ENCODE data around the gene VWA3A. TPM values are rescaled to one million over a fixed set of nuclear protein-coding genes. Genes with fewer than 3 reads are reported as not detected.
"Not testable (repeated sequence)": the region's sequence is repeated elsewhere in the genome, so short reads cannot be mapped to it uniquely, and the experiment has no call there.

The VWA3A gene
- total RNA-seq (10 to 100 TPM in 1 of 7 donors, 1 to 10 TPM in 4, under 1 TPM in 2; 0.33 to 46.2 (median 2.7) TPM), polyA plus RNA-seq (under 1 TPM; 0.15 TPM)
- long read RNA-seq, donor 1 = 0 reads
- long read RNA-seq, donor 2 = 0 reads
- long read RNA-seq, donor 3, partial matches to known transcripts = 0 of 4 reads
- long read RNA-seq, donor 3, other reads (novel, unspliced or antisense) = 4 of 4 reads

- Histone ChIP-seq H3K27ac (no peak within 1 kb of the TSS), H3K4me3 (no peak within 1 kb of the TSS), H3K4me1 (ENCODE audit: insufficient read depth) (peaks cover 2% of the 10 kb centered on the region), H3K9me3 (no peaks in the 10 kb centered on the region), H3K36me3 (no peaks in the 10 kb centered on the region), H3K27me3 (no peaks in the 10 kb centered on the region)
- WGBS, 3 donors = 40 to 42% (median 40%) methylated on average over 9 of the region's 9 CpGs
- TF ChIP-seq EP300 (IDR thresholded peaks at IDR 0.05) (no peak), CTCF (IDR thresholded peaks at IDR 0.05) (no peak), POLR2A (IDR thresholded peaks at IDR 0.05) (no peak)
- intact Hi-C loops (cut with DNase I) = no loop called here
- DNase-seq = no peak
These were observed at the start of gene VWA3A for GRCh38 chr16:22092143-22092933. TSS of gene VWA3A (plus strand) at chr16:22092541. CDS start at chr16:22092638, 97 bp downstream.

- DNase-seq; H3K9me3 ChIP-seq; H3K27ac ChIP-seq; intact Hi-C loops (cut with DNase I); H3K4me1 ChIP-seq (ENCODE audit: insufficient read depth); H3K36me3 ChIP-seq; H3K4me3 ChIP-seq; H3K27me3 ChIP-seq: not testable (repeated sequence)
- WGBS, 3 donors = 88 to 92% (median 88%) methylated on average over 3 of the region's 3 CpGs
These were observed 48.5 kb upstream of the VWA3A start for GRCh38 chr16:22043882-22044281.

GRCh38 chr16:22045888-22046287 is 46.5 kb upstream of the VWA3A start:
- H3K4me1 ChIP-seq (ENCODE audit: insufficient read depth); H3K4me3 ChIP-seq; H3K36me3 ChIP-seq; H3K27me3 ChIP-seq; intact Hi-C loops (cut with DNase I); DNase-seq; H3K9me3 ChIP-seq; H3K27ac ChIP-seq: not testable (repeated sequence)
- WGBS, 3 donors = 63 to 66% (median 65%) methylated on average over 5 of the region's 5 CpGs

- 97 to 98% (median 97%) methylated on average over 4 of the region's 4 CpGs for WGBS, 3 donors
- TF ChIP-seq EP300 (IDR thresholded peaks at IDR 0.05) (no peak), POLR2A (IDR thresholded peaks at IDR 0.05) (no peak), CTCF (IDR thresholded peaks at IDR 0.05) (no peak)
- DNase-seq = no peak
- Histone ChIP-seq H3K4me3 (no peak overlapping the region), H3K27ac (no peak overlapping the region), H3K36me3 (no peaks in the 10 kb centered on the region), H3K27me3 (no peaks in the 10 kb centered on the region), H3K9me3 (no peaks in the 10 kb centered on the region), H3K4me1 (ENCODE audit: insufficient read depth) (no peaks in the 10 kb centered on the region)
- intact Hi-C loops (cut with DNase I) = no loop called here
These were observed 41.4 kb upstream of the VWA3A start for GRCh38 chr16:22050963-22051362.

- Histone ChIP-seq H3K4me3 (no peak overlapping the region), H3K27me3 (no peaks in the 10 kb centered on the region), H3K27ac (no peak overlapping the region), H3K36me3 (no peaks in the 10 kb centered on the region), H3K4me1 (ENCODE audit: insufficient read depth) (no peaks in the 10 kb centered on the region), H3K9me3 (no peaks in the 10 kb centered on the region)
- intact Hi-C loops (cut with DNase I) = no loop called here
- DNase-seq = no peak
- TF ChIP-seq POLR2A (IDR thresholded peaks at IDR 0.05) (no peak), EP300 (IDR thresholded peaks at IDR 0.05) (no peak), CTCF (IDR thresholded peaks at IDR 0.05) (no peak)
- WGBS, 3 donors = 82 to 86% (median 84%) methylated on average over 6 of the region's 6 CpGs
These were observed 39.4 kb upstream of the VWA3A start for GRCh38 chr16:22052980-22053379.
